GM13976 (cell line): ENCODE measurements around the gene ASRGL1.

Experiments used
- DNase-seq: peaks from one replicate; pipeline ENCODE4 v3.0.0; 2012; ENCODE audit warnings: low spot score
- in situ Hi-C: fragments of 300-500 bp; cut with MboI; formaldehyde crosslinking; loops from one replicate; pipeline ENCODE4 v1.12.0; 2022; ENCODE audit warnings: low sequenced_read_pairs, mixed read lengths, inconsistent platforms; ENCODE audit not compliant: unreplicated experiment
- TF ChIP-seq, protein P1 (sequence below): IDR thresholded peaks from 2 replicates; pipeline ENCODE4 v1.5.1; 2012; ENCODE audit warnings: borderline replicate concordance, mild to moderate bottlenecking; ENCODE audit not compliant: insufficient read depth; ENCODE audit errors: extremely low read depth, missing control alignments, control extremely low read depth

The ASRGL1 gene

DNA sequence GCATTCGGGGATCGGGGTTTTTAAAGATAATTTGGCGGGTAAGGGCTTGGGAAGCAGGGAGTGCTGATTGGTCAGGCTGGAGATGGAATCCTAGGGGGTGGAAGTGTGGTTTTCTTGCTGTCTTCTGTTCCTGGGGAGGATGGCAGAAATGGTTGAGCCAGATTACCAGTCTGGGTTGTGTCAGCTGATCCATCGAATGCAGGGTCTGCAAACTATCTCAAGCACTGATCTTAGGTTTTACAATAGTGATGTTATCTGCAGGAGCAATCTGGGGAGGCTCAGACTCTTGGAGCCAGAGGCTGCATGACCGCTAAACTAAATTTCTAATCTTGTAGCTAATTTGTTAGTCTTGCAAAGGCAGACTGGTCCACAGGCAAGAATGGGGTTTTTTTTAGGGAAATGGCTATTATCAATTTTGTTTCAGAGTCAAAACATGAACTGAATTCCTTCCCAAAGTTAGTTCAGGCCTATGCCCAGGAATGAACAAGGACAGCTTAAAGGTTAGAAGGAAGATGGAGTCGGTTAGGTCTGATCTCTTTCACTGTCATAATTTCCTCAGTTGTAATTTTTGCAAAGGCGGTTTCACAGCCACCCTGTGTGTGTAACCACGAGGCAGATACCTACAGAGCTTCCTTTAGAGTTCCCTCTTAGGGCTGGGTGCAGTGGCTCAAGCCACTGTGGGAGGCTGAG, 91.8 kb downstream of the ASRGL1 start:
- in situ Hi-C loops = no loop called here
- TF ChIP-seq, protein P1, sequence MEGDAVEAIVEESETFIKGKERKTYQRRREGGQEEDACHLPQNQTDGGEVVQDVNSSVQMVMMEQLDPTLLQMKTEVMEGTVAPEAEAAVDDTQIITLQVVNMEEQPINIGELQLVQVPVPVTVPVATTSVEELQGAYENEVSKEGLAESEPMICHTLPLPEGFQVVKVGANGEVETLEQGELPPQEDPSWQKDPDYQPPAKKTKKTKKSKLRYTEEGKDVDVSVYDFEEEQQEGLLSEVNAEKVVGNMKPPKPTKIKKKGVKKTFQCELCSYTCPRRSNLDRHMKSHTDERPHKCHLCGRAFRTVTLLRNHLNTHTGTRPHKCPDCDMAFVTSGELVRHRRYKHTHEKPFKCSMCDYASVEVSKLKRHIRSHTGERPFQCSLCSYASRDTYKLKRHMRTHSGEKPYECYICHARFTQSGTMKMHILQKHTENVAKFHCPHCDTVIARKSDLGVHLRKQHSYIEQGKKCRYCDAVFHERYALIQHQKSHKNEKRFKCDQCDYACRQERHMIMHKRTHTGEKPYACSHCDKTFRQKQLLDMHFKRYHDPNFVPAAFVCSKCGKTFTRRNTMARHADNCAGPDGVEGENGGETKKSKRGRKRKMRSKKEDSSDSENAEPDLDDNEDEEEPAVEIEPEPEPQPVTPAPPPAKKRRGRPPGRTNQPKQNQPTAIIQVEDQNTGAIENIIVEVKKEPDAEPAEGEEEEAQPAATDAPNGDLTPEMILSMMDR = no peak
- no peak for DNase-seq

DNA sequence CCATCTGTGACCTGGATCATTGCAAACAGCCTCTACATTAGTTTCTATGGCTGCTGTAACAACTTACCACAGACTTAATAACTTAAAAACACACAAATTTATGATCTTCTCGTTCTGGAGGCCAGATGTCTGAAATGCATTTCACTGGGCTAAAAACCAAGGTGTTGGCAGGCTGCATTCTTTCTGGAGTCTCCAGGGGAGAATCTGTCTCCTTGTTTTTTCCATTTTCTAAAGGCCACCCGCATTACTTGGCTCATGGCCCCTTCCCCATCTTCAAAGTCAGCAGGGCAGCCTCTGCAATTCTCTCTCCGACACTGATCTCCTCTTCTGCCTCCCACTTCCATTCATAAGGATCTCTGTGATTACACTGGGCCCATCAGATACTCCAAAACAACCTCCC, 93.2 kb downstream of the ASRGL1 start:
- TF ChIP-seq, protein P1 = no peak
- in situ Hi-C loops = no loop called here
- no peak for DNase-seq

DNA sequence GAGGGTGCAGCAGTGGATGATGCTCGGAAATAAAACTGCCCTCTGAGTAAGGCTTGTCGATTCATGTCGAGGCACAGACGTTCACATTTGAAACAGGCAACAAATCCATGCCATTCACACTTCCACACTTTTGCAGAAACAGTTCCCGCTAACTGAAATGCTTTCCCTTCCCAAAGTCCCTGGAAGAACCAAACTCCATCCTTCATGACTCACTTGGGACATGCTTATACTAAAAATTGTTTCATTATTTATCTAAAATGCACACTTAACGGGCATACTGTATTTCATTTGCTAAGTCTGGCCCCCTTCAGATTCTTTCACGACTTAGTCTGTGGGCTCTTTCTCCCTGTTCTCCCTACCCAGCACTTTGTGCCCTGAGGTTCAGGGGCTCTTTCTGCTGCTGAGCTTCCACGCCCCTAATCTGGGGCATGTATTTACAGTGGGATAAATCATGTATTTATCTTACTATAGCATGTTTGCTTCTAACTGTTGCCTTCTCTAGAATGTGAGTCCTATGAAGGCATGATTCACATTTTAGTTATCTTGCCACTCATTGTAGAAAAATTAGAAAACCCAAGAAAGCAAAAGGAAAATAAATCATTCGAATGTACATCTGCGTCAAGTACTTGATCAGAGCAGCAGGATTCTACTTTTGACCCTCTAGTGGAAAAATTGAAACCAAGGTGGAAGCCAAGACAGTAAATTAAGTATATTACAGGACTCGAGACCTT, 94.1 kb downstream of the ASRGL1 start:
- TF ChIP-seq, protein P1 = no peak
- DNase-seq = no peak
- in situ Hi-C loops = no loop called here

DNA sequence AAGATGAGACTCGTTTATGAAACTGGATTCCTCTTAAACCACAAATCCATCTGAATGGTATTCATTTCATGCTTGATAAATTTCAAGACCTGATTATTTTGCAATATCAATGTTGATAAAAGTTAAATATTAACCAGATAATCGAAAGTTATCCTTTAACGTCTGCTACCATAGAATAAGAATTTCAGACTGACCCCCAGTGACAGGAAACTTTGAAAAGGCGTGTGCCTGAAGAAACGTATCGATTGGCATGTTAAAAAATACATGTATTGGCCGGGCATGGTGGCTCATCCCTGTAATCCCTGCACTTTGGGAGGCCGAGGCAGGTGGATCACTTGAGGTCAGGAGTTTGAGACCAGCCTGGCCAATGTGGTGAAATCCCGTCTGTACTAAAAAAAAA, 95.4 kb downstream of the ASRGL1 start:
- DNase-seq = no peak
- TF ChIP-seq, protein P1 = no peak
- in situ Hi-C loops = no loop called here

DNA sequence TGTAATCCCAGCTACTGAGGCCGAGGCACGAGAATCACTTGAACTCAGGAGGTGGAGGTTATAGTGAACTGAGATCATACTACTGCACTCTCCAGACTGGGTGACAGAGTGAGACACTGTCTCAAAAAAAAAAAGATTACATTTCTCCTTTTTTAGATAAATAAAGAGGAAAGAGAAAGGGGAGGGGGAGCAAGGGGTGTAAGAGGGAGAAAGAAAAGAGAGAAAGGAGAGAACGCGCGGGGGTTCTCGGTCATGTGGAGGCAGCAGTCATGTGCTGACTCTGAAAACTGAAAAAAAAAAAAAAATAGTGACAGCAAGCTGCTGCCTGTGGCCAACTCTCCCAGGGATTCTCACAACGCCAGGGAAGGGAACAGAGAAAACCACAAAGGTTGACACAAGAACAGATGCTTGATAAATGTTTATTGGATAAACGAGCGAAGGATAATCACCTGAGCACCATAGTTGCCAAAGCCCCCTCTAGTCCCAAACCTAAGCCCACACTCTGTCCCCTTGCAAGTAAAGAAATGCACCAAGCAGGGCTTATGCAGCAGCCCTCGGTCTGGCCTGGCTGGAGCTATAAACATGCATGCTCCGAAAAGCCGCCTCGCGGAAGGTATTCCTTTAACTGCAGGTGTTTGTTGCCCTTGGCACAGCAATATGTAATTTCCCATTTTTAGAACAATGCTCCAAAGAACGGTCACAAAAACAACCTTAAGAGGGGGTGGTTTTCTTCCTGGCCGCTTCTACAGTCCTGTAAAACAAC, 96.1 kb downstream of the ASRGL1 start:
- no peak for DNase-seq
- TF ChIP-seq, protein P1 = no peak
- in situ Hi-C loops = no loop called here

DNA sequence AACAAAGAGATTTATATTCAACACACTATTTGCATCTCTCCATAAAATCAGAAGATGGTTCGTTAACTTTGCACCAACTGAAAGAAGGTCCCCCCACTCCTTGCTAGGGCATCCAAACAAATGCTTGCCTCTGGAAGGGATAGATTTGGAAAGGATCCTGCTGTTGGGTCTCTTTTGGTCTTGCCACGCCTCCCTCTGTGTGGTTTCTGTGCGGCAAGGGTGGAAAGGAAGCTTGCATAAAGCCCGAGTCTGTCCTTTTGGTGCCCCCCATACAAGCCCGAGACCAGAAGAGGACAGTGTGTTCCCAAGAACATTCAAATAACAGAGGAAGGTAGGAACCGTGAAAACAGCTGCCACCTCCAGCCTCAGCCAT, 96.6 kb downstream of the ASRGL1 start:
- DNase-seq = no peak
- in situ Hi-C loops = no loop called here

More for the DNA sequence above, 96.6 kb downstream of the ASRGL1 start:
- TF ChIP-seq, protein P1 = no peak
